Thyroid gland (tissue), 4 donors: ENCODE results near the gene KCNMA1.

Experiments
- POLR2A ChIP-seq, 2 donors: fragments of 450-650 bp; IDR thresholded peaks; one replicate each; pipeline ENCODE4 v1.6.1; 2017; ENCODE audit warnings: antibody characterized with exemption in 2 of 2, mild to moderate bottlenecking in 2 of 2, moderate library complexity in 1 of 2
- TF ChIP-seq, protein P1 (sequence below), 6 experiments: fragments of 200-600 bp in 3 of 6; fragments of 450-650 bp in 3 of 6; sonication (generic) in 3 of 6; IDR thresholded peaks; one replicate each; pipeline ENCODE4 v1.5.1; 2016 to 2019; ENCODE audit warnings: antibody characterized with exemption in 6 of 6, mild to moderate bottlenecking in 2 of 6, inconsistent platforms in 1 of 6, moderate library complexity in 1 of 6

DNA sequence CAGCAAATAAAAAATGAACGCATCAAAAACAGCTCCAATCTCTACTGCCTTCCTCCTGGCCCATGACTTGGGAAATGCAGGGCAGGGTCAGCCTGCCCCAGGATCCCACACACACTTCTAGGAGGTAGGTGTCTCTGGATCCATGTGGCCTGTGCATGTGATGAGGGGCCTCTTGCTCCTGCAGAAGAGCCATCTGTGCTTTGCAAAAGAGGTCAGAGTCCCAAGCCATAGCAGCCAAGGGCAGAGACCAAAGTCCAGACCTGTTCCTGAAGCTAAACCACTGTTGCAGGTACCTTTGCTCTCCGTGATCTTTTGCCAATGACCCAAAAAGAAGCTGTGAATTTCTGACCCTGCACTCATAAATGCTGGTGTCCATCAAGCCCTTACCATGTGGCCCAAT, 57.1 kb downstream of the KCNMA1 start:
- TF ChIP-seq, protein P1, sequence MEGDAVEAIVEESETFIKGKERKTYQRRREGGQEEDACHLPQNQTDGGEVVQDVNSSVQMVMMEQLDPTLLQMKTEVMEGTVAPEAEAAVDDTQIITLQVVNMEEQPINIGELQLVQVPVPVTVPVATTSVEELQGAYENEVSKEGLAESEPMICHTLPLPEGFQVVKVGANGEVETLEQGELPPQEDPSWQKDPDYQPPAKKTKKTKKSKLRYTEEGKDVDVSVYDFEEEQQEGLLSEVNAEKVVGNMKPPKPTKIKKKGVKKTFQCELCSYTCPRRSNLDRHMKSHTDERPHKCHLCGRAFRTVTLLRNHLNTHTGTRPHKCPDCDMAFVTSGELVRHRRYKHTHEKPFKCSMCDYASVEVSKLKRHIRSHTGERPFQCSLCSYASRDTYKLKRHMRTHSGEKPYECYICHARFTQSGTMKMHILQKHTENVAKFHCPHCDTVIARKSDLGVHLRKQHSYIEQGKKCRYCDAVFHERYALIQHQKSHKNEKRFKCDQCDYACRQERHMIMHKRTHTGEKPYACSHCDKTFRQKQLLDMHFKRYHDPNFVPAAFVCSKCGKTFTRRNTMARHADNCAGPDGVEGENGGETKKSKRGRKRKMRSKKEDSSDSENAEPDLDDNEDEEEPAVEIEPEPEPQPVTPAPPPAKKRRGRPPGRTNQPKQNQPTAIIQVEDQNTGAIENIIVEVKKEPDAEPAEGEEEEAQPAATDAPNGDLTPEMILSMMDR (IDR thresholded peaks at IDR 0.05), result no peak
- TF ChIP-seq POLR2A (IDR thresholded peaks at IDR 0.05), result no peak
